HG03280 (cell line): ENCODE results near the gene CACNA2D4.

ENCODE experiments used
- ATAC-seq: cut with Tn5 transposase; IDR thresholded peaks from one replicate; pipeline ENCODE4 v1.9.1; 2021; ENCODE audit warnings: mild to moderate bottlenecking, moderate library complexity; ENCODE audit not compliant: unreplicated experiment

CACNA2D4 gene

DNA sequence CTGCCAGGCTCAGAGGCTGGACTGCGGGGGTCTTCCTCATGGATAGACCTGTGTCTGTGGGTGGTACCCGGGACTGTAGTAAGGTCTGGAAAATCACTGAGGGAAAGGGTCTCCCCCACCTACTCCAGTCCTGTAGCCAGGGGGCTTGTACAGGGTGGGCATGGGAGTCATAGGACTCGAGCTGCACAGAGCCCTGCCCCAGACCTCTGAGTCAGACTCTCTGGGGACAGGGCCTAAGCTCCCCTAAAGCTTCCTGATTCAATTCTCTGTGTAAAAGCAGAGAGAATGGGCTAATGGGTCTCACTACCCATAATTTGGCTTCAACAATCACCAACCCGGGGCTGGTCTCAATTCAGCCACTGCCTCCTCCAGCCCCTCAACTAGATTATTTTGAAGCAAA lies 71.0 kb downstream of the CACNA2D4 start:
- ATAC-seq: no peak

DNA sequence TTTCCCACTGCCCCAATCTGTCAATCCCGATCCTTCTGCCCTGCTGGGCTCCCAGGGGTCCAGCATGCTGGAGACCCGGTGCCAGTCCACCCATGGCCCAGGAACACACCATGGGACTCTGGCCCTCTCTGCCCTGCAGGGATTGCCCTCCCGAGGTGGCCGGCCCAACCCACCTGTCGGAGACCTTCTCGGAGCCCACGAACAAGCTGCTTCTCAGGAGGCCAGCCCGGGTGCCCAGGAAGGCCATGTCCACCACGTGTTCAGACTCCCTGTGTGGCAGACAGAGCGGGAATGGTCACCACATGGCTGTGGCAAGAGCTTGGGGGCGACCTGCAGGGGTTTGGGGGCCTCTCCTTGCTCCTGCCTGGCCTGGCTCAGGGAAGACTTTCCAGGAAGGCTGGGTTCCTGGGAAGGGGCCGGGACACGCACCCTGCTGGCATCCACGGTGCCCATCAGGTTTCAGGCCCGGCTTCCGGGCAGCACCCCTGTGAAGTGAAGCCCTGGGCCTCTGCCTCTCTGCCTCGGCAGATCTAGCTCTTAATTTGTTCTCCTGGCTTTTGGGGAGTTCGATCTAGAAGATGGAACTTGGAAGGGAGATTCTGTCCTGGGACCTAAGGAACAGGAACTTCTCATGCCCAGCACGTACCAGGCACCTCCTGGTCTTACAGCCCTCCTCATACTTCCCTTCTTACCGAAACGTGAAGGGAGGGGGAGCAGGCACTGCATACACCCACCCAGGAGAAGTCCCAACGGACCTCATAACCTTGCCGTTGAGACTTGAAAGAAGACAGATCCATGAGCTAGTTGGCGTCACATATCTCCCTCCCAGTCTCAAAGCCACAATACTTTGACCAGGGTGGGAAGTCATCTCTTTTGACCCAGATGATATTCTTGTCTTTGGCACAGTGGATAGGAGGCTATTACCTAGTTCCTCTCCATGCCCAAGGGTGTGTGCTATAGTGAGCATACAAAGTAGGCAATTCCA lies 71.7 kb downstream of the CACNA2D4 start:
- no peak for ATAC-seq

DNA sequence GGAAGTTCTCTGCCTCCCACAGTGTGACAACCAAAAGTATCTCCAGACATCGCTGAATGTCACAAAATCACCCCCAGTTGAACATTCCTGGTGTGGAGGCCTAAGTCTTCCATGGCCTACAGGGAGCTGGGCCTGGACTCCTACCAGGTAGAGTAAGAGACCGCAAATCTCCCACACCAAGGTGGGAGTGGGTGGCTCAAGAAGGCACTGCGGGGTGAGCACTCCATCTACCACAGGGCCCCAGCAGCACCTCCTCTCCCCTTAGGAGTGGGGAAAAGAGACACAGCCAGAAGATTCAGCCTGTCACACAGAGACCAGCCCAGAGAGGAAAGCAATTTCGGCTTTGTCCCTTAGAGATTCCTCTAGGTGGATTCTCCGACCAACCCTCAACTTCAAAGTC lies 72.6 kb downstream of the CACNA2D4 start:
- no peak for ATAC-seq

DNA sequence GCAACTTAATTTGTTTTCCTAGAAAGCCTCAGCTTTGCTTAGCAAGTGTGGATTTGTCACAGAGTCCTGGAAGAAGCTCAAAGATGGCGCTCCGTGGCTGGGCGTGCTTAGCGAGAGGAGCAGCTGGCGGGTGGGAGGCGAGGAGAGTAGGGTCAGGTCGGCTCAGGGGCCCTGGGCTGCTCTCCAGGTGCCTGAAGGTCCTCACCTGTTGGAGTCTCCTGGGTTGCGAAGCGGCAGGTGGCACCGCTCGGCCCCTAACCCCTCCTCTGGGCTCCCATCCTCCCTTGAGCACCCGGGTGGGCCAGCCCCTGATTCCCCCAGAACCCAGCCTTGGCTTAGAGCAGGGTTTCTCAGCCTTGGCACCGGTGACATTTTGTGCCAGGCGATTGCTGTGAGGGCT lies 73.0 kb downstream of the CACNA2D4 start:
- ATAC-seq: no peak

- ATAC-seq: no peak
These were observed 73.6 kb downstream of the CACNA2D4 start for GRCh38 chr12:1844661-1845409.

GRCh38 chr12:1844223-1844622 lies 74.2 kb downstream of the CACNA2D4 start:
- ATAC-seq: no peak

DNA sequence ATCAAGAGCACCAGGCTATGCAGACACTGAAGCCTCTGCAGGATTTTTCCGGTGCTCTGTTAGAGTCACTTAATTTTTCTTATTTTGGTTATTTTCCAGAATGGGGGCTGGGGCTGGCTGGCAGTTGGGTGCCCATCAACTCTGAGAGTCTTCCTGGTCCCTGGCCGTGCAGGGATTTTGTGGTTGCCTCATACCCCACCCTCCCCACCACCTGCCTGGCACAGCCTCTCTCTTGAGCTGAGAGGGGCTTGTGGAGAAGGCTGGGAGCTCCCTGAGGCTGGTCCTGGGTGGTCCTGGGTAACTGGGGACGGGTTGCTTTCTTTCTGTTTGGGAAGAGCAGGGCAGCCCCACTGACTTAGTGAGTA lies 74.8 kb downstream of the CACNA2D4 start:
- ATAC-seq: no peak

DNA sequence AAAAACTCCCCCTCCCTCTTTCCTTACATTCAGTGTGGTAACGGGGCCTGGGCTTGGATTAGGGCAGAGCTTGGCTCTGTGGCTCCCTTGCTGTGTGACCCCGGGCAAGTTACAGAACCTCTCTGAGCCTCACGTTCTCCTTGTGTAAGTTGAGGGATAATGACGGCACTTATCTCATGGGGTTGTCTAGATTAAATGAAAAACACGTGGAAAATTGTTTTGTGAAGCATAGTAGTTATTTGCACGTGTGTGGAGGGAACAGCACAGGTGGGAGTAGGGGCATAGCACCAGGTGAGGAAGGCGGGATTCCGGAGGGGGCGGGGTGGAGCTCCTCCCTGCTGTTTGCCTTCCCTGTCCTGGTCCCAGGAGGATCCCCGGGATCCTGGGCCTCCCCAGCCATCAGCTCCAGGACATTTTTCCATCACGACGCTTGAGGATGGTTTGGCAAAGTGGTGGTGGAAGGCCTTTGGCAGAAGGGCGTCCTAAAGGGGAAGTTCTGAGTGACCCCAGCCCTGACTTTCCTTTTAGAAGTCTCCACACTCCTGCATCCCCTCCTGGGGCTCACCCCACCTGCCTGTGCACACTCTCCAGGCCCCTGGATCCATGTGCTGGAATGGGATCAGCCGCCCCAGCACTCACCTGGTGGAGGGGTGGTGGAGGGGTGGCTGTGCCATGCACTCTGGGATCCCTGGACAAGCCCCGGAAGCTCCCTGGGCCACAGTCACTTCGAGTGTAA lies 75.4 kb downstream of the CACNA2D4 start:
- ATAC-seq: no peak

DNA sequence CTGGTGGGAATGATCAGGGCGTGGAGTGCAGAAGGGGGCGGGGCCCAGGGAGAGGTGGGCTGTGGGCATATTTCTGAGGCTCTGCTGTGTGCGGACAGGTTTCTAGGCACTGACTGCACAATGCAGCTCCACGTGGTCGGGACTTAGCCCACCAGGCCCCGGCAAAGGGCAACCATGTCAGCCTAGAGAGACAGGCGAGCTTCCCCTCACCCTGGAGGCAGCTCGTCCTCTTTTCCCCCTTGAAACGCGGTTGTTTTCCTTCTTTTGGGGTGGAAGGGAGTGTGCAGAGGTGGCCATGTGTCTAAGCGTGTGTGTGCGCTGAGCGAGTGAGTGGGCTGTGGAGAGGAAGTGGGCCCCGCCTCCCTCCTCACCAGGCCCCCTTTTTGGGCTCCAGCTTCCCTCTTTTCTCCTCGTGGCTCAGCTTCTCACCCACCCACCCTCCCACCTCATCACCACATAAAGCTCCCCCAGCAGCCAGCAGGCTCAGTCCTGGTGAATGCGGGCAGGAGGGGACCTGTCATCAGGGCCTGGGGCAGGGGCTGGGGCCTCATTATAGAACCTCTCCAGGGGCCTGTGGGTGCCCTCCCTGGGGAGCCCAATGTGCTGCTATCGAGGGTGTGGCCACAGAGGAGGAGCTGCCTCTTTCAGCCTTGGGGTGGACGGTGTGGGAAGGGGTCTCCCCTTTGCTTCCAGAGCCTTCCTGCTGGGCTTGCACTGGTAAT lies 76.1 kb downstream of the CACNA2D4 start:
- ATAC-seq: no peak

DNA sequence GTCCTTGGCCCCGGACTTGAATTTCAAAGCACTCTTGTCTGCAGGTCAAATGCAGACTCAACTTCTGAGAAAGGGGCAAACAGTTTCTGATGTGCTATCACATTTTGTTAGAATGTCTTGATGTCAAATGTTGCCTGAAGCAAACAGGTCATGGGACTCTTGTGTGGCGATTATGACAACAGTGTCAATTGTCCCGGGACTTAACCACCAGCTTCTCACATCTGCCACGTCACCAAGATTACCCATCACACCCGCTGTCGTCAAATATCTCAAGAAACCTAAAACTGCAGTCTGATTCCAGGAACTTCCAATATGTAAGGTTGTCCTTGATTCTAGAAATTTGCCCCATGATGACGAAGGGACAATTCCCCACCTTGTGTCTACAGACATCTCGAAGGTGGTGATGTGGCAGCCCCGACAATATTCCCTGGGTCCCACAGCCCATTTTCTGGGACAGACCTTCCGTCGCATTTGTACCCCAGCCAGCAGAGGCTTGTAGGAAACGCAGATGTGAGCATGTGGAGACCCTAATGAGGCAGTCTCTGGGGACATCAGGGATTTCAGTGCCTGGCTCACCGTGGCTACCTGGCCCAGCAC lies 76.8 kb downstream of the CACNA2D4 start:
- ATAC-seq: no peak

DNA sequence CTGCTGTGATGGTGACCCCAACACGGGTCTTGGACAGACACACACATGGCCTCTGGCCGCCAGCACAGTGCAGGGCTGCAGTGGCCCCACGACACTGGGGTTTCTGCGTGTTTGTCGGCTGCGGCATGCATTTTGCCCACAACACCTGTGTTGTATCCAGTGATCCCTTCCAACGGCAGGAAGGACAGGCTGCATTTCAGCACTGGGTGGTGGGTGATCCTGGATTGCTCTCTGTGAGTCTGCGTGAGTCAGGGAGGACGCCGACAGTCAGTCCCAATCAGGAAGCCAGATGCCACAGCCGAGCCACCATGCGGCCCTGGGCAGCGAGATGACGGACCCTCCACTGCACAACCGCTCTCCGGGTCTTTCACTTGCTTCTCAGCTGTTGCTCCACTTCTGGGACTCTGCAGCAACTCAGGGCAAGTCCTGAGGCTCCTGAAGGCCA lies 77.4 kb downstream of the CACNA2D4 start:
- no peak for ATAC-seq

DNA sequence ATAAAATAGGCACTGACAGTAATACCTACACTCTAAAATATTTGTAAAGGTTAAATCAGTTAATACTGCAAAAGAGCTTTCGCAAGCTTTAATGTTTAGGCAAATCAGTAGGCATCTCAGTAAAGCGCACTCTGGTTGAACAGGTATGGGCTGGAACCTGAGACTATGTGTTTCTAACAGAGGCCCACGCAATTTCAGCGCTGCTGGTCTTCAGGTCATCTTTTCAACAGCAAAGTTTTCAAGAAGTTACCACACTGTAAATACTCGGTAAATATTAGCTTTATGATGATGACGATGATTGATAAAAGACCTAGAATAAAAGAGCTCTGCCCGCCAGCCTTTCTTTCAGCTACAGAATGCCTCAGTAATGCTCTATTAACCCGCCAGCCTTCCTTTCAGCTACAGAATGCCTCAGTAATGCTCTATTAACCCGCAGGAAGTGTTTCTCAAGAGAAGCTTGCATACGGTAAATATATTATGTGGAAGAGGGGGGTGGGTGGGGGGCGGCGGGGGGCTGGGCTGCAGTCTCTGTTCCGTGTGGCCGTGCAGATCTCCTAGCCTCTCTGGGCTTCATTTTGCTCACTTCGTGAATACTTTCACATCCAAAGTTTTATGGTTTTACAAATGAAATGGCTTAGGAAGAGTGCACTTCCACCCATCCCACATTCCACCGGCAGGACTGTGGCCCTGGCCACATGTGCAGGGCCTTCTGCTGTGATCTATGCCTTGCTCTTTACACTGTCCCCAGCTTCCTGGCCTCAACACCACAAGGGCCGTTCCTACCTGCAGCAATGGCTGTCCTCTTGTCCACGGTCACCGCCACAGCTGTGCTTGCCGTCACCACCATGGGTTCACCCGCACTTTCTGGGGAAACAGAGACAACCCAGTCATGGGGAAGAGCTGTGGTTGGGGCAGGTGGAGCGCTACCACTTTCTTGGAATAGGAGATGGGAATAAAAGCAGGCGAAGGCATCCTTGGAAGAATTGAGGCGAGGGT lies 78.2 kb downstream of the CACNA2D4 start:
- ATAC-seq: no peak

GRCh38 chr12:1839464-1839863 lies 79.0 kb downstream of the CACNA2D4 start:
- no peak for ATAC-seq

- ATAC-seq: no peak
These were observed 79.5 kb downstream of the CACNA2D4 start for GRCh38 chr12:1838994-1839365.

- ATAC-seq: no peak
These were observed 80.1 kb downstream of the CACNA2D4 start for GRCh38 chr12:1838205-1838993.

GRCh38 chr12:1837541-1838204 lies 80.8 kb downstream of the CACNA2D4 start:
- ATAC-seq: no peak

GRCh38 chr12:1836854-1837421 lies 81.5 kb downstream of the CACNA2D4 start:
- no peak for ATAC-seq
